ENCODE data around the gene EPS15. TPM values are rescaled to one million over a fixed set of nuclear protein-coding genes. Genes with fewer than 3 reads are reported as not detected.
"Not testable (repeated sequence)": the region's sequence is repeated elsewhere in the genome, so short reads cannot be mapped to it uniquely, and the experiment has no call there.

The EPS15 gene
- total and polyA plus RNA-seq, 2 experiments from 2014 or later = 26.9 to 41.1 TPM

DNA sequence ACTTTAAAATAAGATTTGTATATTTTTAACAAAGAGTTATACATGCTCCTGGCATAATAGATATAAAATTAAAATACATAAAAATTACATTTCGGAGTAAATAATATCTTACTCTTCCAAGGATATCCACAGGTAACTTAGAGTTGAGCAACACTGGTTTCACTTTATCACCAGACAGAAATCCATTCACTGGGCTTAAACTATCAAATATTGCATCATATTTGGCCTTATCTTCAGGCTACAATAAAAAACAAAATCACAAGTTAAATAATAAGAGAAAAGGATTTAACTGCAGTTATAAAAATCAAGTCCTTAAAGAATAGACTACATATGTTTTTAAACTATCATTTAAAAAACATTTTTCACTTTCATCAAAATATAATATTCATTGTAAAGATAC lies 55.5 kb downstream of the EPS15 start:
- TF ChIP-seq EZH2phosphoT487 (IDR thresholded peaks at IDR 0.05; ENCODE audit: insufficient read depth, low read depth) = no peak
- no peak for TF ChIP-seq EZH2 (IDR thresholded peaks at IDR 0.05; ENCODE audit: insufficient read depth, poor library complexity, severe bottlenecking)
- no peak overlapping the region for H3K4me2 ChIP-seq (ENCODE audit: unreplicated experiment)
- H2AFZ ChIP-seq = no peak overlapping the region
- H3K79me2 ChIP-seq (ENCODE audit: insufficient read depth) = no peaks in the 10 kb centered on the region
- peaks cover 15% of the 10 kb centered on the region for H3K36me3 ChIP-seq (ENCODE audit: low read depth)
- H4K20me1 ChIP-seq (ENCODE audit: insufficient read depth) = no peaks in the 10 kb centered on the region
- WGBS, 2 experiments (ENCODE audit: low coverage in 1 of 2, low lambda C conversion rate in 2 of 2, missing lambda C conversion rate in 2 of 2) = 95 to 100% methylated on average over 1 of the region's 1 CpG
- no peaks in the 10 kb centered on the region for H3K4me1 ChIP-seq (ENCODE audit: insufficient read depth)
- no peaks in the 10 kb centered on the region for H3K27me3 ChIP-seq (replicated peaks; ENCODE audit: insufficient read depth)
- no peaks in the 10 kb centered on the region for H3K9me3 ChIP-seq (ENCODE audit: low read depth)
- in situ Hi-C loops (cut with MboI) = no loop called here
- no peak overlapping the region for H3K9ac ChIP-seq
- no peak overlapping the region for H3K27ac ChIP-seq
- no peak for DNase-seq
- no peaks in the 10 kb centered on the region for H3K9me2 ChIP-seq (ENCODE audit: insufficient read depth)
- no peak overlapping the region for H3K4me3 ChIP-seq
- H3F3A ChIP-seq (ENCODE audit: insufficient read depth) = no peaks in the 10 kb centered on the region

DNA sequence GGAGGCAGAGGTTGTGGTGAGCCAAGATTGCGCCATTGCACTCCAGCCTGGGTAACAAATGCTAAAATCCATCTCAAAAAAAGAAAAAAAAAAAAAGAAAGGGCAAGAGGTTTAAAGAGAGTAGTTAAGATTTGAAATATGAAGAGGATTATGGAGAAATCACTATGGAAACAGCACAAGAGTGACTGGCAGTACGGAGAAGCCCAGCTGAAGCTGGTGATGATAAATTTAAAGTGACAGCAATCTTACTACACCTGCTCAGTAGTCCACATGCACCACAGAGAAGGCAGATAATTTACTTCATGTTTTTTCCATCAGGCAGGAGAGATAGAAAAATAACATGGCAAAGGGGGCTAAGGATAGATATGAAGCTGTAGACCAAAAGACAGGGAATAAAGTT lies 56.8 kb downstream of the EPS15 start:
- H3K27me3 ChIP-seq (replicated peaks; ENCODE audit: insufficient read depth); H3K4me1 ChIP-seq (ENCODE audit: insufficient read depth); H3K9me2 ChIP-seq (ENCODE audit: insufficient read depth); H3K36me3 ChIP-seq (ENCODE audit: low read depth); DNase-seq; H3K79me2 ChIP-seq (ENCODE audit: insufficient read depth); H3F3A ChIP-seq (ENCODE audit: insufficient read depth); H2AFZ ChIP-seq; H3K9ac ChIP-seq; H3K27ac ChIP-seq; H4K20me1 ChIP-seq (ENCODE audit: insufficient read depth); H3K4me2 ChIP-seq (ENCODE audit: unreplicated experiment); H3K9me3 ChIP-seq (ENCODE audit: low read depth); in situ Hi-C loops (cut with MboI); H3K4me3 ChIP-seq: not testable (repeated sequence)
- WGBS, 2 experiments (ENCODE audit: low coverage in 1 of 2, low lambda C conversion rate in 2 of 2, missing lambda C conversion rate in 2 of 2) = 67 to 75% methylated on average over 2 of the region's 2 CpGs

DNA sequence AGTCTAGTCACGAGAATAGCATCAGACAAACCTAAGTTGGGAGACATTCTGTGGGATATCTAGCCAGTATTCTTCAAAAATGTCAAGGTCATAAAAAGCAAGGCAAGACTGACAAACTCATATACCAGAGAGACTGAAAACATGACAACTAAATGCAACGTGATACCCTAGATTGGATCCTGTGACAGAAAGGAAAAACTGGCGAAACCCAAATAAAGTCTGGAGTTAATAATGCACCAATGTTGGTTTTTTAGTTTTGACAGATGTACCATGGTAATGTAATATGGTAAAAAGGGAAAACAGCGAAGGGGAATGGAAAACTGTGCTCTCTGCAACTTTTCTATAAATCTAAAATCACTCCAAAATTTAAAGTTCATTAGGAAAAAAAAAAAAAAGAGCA lies 64.5 kb downstream of the EPS15 start:
- no peak for TF ChIP-seq EZH2phosphoT487 (IDR thresholded peaks at IDR 0.05; ENCODE audit: insufficient read depth, low read depth)
- no peak for TF ChIP-seq EZH2 (IDR thresholded peaks at IDR 0.05; ENCODE audit: insufficient read depth, poor library complexity, severe bottlenecking)
- no peak overlapping the region for H3K4me2 ChIP-seq (ENCODE audit: unreplicated experiment)
- in situ Hi-C loops (cut with MboI) = no loop called here
- no peak overlapping the region for H3K9ac ChIP-seq
- H3K36me3 ChIP-seq (ENCODE audit: low read depth) = peaks cover 3% of the 10 kb centered on the region; the same call in 1 of the 2 replicates
- WGBS, 2 experiments (ENCODE audit: low coverage in 1 of 2, low lambda C conversion rate in 2 of 2, missing lambda C conversion rate in 2 of 2) = 68% methylated on average over 4 of the region's 4 CpGs
- H4K20me1 ChIP-seq (ENCODE audit: insufficient read depth) = no peaks in the 10 kb centered on the region
- no peaks in the 10 kb centered on the region for H3K4me1 ChIP-seq (ENCODE audit: insufficient read depth)
- H3K79me2 ChIP-seq (ENCODE audit: insufficient read depth) = no peaks in the 10 kb centered on the region
- H3F3A ChIP-seq (ENCODE audit: insufficient read depth) = no peaks in the 10 kb centered on the region
- H3K27me3 ChIP-seq (replicated peaks; ENCODE audit: insufficient read depth) = no peaks in the 10 kb centered on the region
- no peaks in the 10 kb centered on the region for H3K9me3 ChIP-seq (ENCODE audit: low read depth)
- H3K27ac ChIP-seq = no peak overlapping the region
- H3K9me2 ChIP-seq (ENCODE audit: insufficient read depth) = no peaks in the 10 kb centered on the region
- no peak overlapping the region for H2AFZ ChIP-seq
- no peak overlapping the region for H3K4me3 ChIP-seq
- no peak for DNase-seq

DNA sequence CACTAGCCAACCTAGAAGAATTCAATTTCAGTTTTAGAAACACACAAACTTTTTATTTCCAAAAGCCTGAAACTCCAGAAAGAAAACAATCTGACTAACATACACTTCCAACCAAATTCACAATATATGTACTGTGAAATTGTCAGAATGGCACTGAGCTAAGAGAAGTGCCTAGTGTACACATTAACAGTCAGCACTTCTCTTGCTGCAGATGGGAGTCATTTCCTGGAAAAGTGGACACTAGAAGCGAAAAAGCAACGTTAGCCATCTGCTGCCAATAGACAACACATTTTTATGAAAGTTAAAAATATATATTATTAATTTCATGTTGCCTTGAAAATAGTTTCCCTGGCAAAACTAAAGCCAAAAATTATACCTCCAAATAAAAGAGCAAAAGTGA lies 66.1 kb downstream of the EPS15 start:
- Histone ChIP-seq H3K4me1 (ENCODE audit: insufficient read depth) (no peaks in the 10 kb centered on the region), H3K36me3 (ENCODE audit: low read depth) (peaks cover 3% of the 10 kb centered on the region; the same call in 1 of the 2 replicates), H3K4me2 (ENCODE audit: unreplicated experiment) (no peak overlapping the region), H3K4me3 (no peak overlapping the region), H2AFZ (no peak overlapping the region), H3F3A (ENCODE audit: insufficient read depth) (no peaks in the 10 kb centered on the region), H3K79me2 (ENCODE audit: insufficient read depth) (no peaks in the 10 kb centered on the region), H4K20me1 (ENCODE audit: insufficient read depth) (no peaks in the 10 kb centered on the region), H3K9me3 (ENCODE audit: low read depth) (no peaks in the 10 kb centered on the region), H3K9ac (no peak overlapping the region), H3K9me2 (ENCODE audit: insufficient read depth) (no peaks in the 10 kb centered on the region), H3K27me3 (replicated peaks; ENCODE audit: insufficient read depth) (no peaks in the 10 kb centered on the region), H3K27ac (no peak overlapping the region)
- in situ Hi-C loops (cut with MboI) = no loop called here
- no peak for DNase-seq
- TF ChIP-seq EZH2phosphoT487 (IDR thresholded peaks at IDR 0.05; ENCODE audit: insufficient read depth, low read depth) (no peak), EZH2 (IDR thresholded peaks at IDR 0.05; ENCODE audit: insufficient read depth, poor library complexity, severe bottlenecking) (no peak)
- 29 to 35% methylated on average over 2 of the region's 2 CpGs for WGBS, 2 experiments (ENCODE audit: low coverage in 1 of 2, low lambda C conversion rate in 2 of 2, missing lambda C conversion rate in 2 of 2)

DNA sequence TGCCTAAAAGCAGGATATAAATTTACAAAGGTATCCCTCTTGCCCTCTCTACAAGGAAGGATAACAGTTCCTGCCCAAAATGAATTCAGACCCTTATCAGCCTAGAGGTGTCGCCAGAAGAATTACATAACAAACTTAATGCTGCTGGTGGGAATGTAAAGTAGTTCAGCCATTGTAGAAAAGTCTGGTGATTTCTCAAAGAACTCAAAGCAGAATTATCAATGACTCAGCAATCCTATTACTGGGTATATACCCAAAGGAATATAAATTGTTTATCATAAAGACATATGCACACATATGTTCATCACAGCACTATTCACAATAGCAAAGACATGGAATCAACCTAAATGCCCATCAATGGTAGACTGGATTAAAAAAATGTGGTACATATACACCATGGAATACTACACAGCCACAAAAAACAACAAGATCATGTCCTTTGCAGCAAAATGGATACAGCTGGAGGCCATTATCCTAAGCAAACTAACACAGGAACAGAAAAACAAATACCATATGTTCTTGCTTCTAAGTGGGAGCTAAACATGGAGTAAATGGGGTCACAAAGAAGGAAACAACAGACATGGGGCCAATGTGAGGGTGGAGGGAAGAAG lies 70.1 kb downstream of the EPS15 start:
- H3K9ac ChIP-seq; in situ Hi-C loops (cut with MboI): not testable (repeated sequence)
- WGBS, 2 experiments (ENCODE audit: low coverage in 1 of 2, low lambda C conversion rate in 2 of 2, missing lambda C conversion rate in 2 of 2) = 92 to 95% methylated on average over 1 of the region's 1 CpG

More for the DNA sequence above, 70.1 kb downstream of the EPS15 start:
- H3K4me1 ChIP-seq (ENCODE audit: insufficient read depth); H3K9me3 ChIP-seq (ENCODE audit: low read depth); H3K27me3 ChIP-seq (replicated peaks; ENCODE audit: insufficient read depth); H4K20me1 ChIP-seq (ENCODE audit: insufficient read depth); H3K36me3 ChIP-seq (ENCODE audit: low read depth); H3F3A ChIP-seq (ENCODE audit: insufficient read depth); DNase-seq; H3K4me3 ChIP-seq; H3K9me2 ChIP-seq (ENCODE audit: insufficient read depth); H2AFZ ChIP-seq; H3K79me2 ChIP-seq (ENCODE audit: insufficient read depth); H3K4me2 ChIP-seq (ENCODE audit: unreplicated experiment); H3K27ac ChIP-seq: not testable (repeated sequence)

Data from GM23248 (cell line).